Pericardium fibroblast (primary cell): Measurements from ENCODE around the gene MON1A. TPM values are rescaled to one million over a fixed set of nuclear protein-coding genes. Genes with fewer than 3 reads are reported as not detected.

Experiments used
- total RNA-seq: library from RNA; depleted of rRNA; stranded (reverse); fragments of >200 nt; gene quantifications from 2 replicates; pipeline ENCODE4 v1.2.3, GENCODE V29; 2015

MON1A gene, protein sequence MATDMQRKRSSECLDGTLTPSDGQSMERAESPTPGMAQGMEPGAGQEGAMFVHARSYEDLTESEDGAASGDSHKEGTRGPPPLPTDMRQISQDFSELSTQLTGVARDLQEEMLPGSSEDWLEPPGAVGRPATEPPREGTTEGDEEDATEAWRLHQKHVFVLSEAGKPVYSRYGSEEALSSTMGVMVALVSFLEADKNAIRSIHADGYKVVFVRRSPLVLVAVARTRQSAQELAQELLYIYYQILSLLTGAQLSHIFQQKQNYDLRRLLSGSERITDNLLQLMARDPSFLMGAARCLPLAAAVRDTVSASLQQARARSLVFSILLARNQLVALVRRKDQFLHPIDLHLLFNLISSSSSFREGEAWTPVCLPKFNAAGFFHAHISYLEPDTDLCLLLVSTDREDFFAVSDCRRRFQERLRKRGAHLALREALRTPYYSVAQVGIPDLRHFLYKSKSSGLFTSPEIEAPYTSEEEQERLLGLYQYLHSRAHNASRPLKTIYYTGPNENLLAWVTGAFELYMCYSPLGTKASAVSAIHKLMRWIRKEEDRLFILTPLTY
- total RNA-seq = 8.9 and 11.3 TPM in 2 replicates

GRCh38 chr3:49929291-49930167, at the start of gene MON1A:
Gene MON1A, minus strand, starts transcription at chr3:49929811. Its CDS starts 16,465 bp downstream, at chr3:49913346.

GRCh38 chr3:49939858-49940666, 10.5 kb upstream of the MON1A start, which contains the start of gene RBM6:
Gene RBM6, plus strand, starts transcription at chr3:49940150. Its CDS starts 22,492 bp downstream, at chr3:49962642.

DNA sequence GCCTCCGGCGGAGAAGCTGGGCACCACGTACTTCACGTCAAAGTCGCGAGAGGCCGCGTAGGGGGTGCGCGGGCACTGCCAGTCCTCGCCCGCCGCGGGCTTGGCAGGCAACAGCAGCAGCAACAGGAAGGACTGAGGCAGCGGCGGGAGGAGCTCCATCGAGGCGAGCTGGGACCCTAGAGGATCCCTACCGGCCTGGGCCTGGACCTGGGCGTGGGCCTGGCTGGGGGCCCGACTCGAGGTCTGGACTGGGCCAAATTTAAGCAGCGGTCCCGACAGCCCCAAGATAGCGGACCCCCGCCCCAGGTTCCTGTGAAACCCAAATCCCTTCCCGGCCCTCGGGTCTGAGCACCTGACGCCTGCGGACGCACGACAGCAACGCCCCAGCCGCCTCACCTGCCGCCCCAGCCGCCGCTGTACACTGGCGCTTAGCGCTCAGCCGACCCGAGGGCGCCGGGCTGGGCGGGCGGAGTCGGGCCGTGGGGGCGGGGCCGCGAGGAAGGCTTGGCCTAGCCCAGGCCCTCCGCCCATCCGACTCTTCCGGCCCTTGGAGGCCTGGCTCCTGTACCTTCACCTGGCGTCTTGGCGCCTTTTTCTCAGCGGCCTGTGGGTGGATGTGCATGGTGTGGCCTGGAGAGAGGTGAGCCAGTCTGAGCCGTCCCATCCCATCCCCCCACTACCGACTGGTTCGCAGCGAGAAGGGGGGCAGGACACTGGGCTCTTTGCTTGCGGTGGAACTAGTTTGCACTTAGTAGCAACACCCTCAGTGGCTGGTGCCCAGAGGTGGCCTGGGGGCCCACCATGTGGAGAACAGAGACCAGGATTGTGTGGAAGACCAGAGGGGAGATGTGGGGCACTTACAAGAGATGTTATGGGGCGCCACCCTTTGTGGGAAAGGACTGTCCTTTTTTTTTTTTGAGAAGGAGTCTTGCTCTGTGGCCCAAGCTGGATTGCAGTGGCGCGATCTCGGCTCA, 25.9 kb downstream of the MON1A start, which contains the start of gene MST1R:
MST1R (minus strand) TSS at position 423 of the 974 bp plus-strand sequence; CDS start at position 159, 264 bp downstream.

DNA sequence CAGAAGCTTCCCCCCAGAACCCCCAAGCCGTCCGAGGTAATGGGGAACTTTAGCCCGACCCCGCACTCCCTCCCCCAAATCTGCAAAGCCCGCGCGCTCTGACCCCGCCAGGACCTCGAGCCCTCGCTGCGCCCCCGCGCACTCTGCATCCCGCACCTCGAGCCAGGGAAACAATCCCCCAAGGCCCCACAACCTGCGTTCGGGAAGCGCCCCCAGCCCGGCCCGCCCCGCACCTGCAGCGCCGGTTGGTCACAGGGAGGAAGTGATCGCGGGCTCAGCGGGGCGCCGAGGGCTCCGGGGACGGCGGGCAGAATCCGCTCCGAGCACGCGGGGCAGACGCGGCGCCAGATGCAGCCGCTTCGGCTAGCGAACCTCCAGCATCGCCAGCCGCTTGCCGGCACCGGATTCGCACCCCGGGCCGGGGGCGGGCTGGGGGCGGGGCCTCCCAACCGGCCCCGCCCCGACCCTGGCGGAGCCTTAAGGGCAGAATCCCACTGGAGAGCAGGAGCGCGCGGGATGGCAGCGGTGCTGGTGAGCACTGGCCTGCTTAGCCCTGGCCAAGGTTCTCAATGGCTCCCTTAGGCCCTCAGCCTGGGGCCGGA, 60.0 kb downstream of the MON1A start, which contains the start of gene CAMKV:
CAMKV (minus strand) TSS at position 382 of the 602 bp plus-strand sequence. CDS start 7,518 bp downstream, outside the sequence.

Other genes with a start within 250 kb of the MON1A start
- 9.8 and 10.6 TPM in 2 replicates for gene MST1, start 240.3 kb downstream of the MON1A start, total RNA-seq
- 23.7 and 31.4 TPM in 2 replicates for gene RNF123, start 240.3 kb downstream of the MON1A start, total RNA-seq
- 1.9 TPM in 1 of 2 replicates, not detected in the other for gene AMIGO3, start 210.1 kb downstream of the MON1A start, total RNA-seq
- gene GMPPB, start 205.9 kb downstream of the MON1A start, total RNA-seq = 17.7 and 35.0 TPM in 2 replicates
- 27.1 and 28.2 TPM in 2 replicates for gene IP6K1, start 143.3 kb downstream of the MON1A start, total RNA-seq
- gene CDHR4, start 129.9 kb downstream of the MON1A start, total RNA-seq = 0.12 TPM in 1 of 2 replicates, not detected in the other
- 3.4 and 11.9 TPM in 2 replicates for gene INKA1, start 126.5 kb downstream of the MON1A start, total RNA-seq
- gene UBA7, start 115.9 kb downstream of the MON1A start, total RNA-seq = 31.2 and 52.0 TPM in 2 replicates
- gene TRAIP, start 73.2 kb downstream of the MON1A start, total RNA-seq = 1.2 and 1.5 TPM in 2 replicates
- not detected in 2 replicates for gene CAMKV, start 59.9 kb downstream of the MON1A start, total RNA-seq
- 0.68 and 2.0 TPM in 2 replicates for gene MST1R, start 25.9 kb downstream of the MON1A start, total RNA-seq
- 32.2 and 34.6 TPM in 2 replicates for gene RBM6, start 10.3 kb upstream of the MON1A start, total RNA-seq
- gene RBM5, start 159.1 kb upstream of the MON1A start, total RNA-seq = 67.0 and 69.3 TPM in 2 replicates
- 26.8 and 43.8 TPM in 2 replicates for gene SEMA3F, start 225.5 kb upstream of the MON1A start, total RNA-seq